Activated CD8-positive, alpha-beta memory T cell treated with anti-CD3 and anti-CD28 coated beads for 48 hours (primary cell): ENCODE measurements around the gene ATP6V1F.

Experiments used
- DNase-seq, 3 experiments: peaks; one replicate each; pipeline ENCODE4 v3.0.0-alpha.2; 2020; ENCODE audit warnings: low read depth in 2 of 3, low spot score in 2 of 3

Gene ATP6V1F

GRCh38 chr7:128915271-128915819 is 52.7 kb downstream of the ATP6V1F start:
- DNase-seq, result no peak
